HG03097 (cell line): ENCODE data around the gene ACBD6.

Experiments
- ATAC-seq: cut with Tn5 transposase; IDR thresholded peaks from one replicate; pipeline ENCODE4 v1.9.1; 2021; ENCODE audit not compliant: unreplicated experiment, low FRiP score

Gene ACBD6

DNA sequence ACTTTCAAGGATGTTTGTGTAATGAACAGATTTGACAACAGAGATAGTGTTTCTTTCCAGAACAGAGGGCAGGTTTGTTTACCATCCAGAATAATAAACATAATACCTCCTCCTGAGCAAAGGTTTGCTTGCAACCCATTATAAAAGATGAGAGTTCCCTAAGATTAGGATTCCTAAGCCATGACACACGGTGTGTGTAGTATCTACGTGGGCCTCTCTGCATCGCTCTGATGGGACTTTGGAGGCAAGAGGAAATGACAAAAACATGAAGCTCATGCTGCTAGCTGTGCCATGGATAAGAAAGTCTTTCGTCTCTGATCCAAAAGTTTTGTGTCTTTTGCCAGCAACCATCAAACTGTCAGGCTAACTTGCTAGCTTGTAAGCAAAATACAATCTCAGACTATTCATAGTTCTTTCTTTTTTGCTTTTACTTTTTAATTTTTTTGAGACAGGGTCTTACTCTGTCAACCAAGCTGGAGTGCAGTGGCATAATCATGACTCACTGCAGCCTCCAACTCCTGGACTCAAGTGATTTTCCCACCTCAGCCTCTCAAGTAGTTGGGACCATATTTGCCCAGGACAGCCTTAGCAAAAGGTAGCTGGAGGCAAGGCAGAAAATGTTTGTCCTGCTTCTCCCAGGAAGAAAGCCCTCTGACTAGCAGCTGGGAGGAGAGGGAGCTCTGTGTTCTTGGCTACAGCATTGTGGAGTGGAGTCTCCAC is 191.2 kb downstream of the ACBD6 start:
- ATAC-seq: no peak

DNA sequence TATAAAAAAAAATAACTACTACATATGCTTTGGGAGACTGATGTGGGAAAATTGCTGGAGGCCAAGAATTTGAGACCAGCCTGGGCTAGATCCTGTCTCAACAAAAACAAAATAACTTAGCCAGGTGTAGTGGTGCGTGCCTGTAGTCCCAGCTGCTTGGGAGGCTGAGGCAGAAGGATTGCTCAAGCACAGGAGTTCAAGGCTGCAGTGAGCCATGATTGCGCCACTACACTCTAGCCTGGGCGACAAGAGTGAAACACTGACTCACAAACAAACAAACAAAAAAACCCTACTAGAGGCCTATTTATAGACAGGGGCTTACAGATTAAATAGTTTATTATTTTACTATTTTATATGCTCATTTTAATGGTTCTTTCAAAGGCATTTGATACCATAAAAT is 192.3 kb downstream of the ACBD6 start:
- no peak for ATAC-seq

DNA sequence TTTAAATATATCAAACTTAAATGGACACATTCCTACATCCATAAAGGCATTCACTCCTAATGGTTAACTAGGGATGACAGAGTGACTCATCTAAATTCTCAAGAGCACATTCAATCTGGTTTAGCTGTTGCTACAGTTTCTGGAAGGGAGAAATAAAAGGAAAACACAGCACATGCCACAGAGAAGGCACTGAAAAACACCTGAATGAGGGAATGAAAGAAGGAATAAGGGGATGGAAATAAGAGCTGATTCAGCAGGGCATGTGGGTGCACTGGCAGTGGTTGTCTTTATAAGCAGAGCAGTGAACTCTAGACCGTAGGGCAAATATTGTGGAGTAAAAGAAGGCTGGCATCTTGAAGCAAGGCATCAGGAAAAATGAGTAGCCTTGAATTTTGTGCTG is 193.0 kb downstream of the ACBD6 start:
- ATAC-seq: no peak

DNA sequence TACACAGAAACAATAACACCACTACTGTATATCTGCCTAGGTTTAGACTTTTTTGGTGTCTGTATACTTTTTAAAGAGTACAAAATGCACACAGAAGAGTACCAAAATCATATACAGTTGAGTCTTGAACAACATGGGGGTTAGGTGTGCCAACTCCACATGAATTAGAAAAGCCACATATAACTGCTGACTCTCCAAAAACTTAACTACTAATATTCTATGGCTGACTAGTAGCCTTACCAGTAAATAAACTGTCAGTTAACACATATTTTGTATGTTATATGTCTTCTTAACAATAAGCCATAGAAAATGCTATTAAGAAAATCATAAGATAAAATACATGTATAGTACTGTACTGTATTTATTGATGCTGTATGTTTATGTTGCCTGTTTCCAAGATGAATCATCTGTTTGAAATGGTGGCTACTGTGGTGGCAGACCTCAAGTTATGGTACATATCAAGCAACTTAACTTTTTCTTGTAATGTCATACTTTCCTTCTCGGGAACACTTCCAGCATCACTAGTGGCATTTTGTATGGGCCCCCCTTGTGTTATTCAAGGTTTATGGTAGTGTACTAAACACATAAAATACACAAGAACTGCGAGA is 201.1 kb downstream of the ACBD6 start:
- no peak for ATAC-seq

DNA sequence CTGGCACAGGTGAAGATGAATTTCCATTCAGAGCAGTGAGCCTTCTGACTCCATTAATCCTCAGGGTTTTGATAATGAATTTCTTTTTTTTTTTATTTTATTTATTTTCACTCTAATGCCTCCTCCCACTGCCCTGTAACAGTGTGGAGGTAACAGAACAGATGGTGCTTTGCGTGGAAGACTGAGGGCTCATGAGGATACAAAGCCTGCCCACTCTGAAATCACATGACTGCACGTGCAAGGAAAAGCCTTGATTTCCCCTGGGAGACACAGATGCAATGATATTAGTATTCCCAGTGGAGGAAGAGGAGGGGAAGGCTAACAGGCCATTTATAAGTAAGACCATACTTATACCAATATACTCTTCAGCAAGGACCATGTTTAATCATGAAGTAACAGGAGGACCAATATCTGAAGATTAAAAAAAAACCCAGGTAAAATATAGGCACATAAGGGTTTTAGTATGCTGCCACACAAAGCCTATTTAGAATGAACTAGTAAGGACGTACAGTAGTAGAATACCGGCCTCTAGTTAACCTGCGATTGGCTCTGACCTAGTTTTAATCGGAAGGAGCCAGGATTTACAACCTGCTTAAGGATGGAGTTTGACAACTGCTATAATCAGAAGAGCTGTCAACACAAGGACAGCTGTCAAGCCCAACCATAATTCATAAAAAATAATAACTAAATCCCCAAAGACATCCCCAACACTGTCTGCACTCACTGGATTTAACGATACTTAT is 202.7 kb downstream of the ACBD6 start:
- ATAC-seq: no peak

DNA sequence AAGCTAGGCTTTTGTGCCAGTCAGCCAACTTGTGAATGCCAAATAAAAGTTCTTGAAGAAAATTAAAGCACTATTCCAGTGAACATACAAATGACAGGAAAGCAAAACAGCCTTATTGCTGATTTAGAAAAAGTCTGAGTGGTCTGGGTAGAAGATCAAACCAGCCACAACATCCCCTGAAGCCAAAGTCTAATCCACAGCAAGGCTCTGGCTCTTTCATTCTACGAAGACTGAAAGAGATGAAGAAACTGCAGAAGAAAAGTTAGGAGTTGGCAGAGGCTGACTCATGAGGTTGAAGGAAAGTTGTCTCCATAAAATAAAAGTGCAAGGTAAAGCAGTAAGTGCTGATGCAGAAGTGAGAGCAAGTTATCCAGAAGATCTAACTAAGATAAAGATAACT is 206.4 kb downstream of the ACBD6 start:
- ATAC-seq: no peak

DNA sequence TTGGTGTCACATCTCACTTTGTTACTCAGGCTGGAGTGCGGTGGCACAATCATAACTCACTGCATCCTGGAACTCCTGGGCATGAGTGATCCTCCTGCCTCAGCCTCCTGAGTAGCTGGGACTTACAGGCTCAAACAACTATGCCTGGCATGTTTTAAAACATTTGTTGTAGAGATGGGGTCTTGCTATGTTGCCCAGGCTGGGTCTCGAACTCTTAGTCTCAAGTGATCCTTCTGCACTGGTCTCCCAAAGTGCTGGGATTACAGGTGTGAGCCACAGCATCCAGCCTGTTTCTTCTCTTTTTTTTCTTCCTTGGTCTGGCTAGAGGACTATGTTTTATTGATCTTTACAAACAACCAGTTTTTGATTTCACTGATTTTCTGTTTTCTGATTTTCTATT is 207.7 kb downstream of the ACBD6 start:
- no peak for ATAC-seq

DNA sequence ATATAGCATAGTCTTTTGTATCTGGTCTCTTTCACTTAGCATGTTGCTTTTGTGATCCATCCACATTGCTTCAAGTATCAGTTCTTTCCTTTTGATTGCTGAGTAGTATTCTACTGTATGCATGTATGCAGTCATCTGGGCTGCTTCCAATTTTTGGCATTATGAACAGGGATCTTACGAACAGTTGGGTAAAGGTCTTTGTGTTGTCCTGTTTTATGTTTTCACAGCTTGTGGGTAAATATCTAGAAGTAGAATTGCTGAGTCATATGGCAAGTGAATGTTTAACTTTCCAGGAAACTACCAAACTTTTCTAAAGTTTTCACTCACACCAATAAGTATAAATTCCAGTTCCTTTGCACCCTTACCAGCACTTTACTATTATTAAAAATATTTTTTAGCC is 211.4 kb downstream of the ACBD6 start:
- no peak for ATAC-seq

DNA sequence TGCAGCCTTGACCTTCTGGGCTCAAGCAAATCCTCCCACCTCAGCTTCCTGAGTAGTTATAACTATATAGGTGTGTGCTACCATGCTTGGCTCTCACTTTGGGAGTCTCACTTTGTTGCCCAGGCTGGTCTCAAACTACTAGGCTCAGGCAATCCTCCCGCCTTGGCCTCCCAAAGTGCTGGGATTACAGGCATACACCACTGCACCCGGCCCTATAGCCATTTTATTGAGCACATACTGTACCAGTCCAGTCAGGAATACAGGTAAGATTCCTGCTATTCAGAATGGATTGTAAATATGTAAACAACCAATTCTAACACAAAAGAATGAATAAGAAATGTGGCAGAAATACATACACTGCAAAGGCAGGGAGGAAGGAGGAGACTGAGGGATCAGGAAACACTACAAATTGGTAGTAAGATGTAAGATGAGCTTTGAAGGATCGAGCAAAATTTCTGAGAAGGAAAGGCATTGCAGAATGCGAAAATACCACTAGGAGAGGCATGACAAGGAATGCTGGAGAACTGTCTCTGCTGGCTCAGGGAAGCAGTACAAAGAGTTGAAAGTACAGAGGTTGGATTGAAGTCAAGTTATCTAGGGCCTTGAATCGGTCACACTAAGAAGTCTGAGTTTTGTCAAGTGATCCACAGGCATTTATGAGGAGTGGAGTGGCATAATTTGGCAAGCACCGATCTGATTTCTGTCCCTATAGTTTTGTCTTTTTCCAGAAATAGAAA is 211.9 kb downstream of the ACBD6 start:
- no peak for ATAC-seq

DNA sequence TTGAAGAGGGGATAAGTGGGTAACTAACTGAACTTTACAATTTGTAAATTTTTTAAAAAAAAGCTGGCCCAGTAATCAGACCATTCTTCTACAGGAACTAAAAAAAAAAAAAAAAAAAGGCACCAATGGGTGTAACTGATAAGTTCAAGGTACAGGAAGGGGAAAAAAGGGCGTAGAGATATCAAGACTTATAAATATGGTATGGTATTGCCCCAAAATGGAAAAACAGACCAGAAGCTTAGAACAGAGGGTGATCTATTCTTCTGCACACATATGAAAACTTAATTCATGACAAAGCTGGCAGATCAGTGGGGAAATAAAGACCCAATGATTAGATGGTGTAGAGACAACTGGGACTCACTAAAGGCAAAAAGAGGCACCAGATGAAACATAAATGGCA is 213.4 kb downstream of the ACBD6 start:
- ATAC-seq: no peak

DNA sequence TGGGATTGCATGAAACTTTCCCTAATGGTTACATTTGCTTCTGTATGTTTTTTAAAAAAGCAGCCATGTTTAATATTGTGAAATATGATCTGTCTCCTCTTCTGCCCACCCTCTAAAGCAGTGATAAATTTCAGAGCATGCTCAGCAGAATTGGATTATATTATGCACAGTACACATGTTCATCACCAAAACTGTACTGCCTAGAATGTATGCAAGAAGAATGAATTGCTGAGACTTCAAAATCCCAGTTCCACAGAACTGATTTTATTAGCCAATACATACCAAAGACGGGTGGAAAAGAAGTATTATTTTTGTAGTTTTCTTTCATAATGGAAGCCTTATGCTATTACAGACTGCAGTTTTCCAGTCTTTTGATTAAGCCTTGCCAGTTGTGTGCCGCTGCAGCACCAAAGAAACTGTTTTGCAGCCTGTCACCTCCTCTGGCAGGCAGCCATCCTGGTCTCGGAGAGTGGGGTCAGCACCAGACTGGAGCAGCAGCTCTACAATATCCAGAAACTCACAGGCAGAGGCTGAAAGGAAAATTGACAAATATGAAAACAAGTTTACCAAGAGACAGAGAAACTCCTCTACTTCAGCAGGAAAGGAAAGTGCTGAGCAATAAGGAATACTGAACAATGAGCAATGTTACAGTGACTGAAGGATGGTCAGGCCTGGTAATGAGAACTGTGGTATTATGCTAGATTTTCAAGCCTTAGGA is 214.2 kb downstream of the ACBD6 start:
- ATAC-seq: no peak

DNA sequence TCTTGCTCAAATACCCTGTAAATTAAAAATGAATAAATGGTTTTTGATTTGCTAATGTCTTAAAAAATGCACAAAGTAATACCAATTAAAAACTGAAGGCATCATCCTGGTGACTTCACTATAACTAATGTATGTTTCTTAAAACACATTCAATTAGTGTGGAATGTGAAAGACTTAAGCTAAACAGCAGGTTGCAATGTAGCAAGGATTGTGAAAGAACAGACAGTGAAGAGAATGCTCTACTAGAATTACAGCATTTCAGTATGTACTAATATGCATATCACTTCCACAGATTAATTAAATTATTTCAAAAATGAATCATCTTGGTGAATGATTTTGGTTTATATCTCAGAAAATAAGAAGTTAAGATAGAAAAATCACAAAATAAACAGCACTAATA is 216.0 kb downstream of the ACBD6 start:
- ATAC-seq: no peak

DNA sequence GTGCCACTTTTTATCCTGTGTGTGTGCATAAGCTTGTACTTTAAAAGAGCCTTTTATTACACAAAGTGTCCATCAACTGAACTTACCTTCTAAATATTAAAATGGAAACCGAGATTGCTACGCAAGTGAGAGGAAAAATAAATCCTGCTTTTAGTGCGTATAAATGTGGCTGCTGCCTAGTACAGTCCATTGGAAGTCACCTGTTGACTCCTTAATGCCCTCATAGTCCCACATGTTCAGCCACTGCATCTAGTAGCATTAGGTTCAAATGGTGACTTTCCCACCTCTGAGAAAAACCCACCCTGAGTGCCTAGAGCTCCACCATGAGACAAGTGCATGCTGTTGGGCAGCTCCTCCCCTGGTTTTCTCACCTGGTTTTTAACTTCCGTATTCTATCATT is 219.3 kb downstream of the ACBD6 start:
- ATAC-seq: no peak

DNA sequence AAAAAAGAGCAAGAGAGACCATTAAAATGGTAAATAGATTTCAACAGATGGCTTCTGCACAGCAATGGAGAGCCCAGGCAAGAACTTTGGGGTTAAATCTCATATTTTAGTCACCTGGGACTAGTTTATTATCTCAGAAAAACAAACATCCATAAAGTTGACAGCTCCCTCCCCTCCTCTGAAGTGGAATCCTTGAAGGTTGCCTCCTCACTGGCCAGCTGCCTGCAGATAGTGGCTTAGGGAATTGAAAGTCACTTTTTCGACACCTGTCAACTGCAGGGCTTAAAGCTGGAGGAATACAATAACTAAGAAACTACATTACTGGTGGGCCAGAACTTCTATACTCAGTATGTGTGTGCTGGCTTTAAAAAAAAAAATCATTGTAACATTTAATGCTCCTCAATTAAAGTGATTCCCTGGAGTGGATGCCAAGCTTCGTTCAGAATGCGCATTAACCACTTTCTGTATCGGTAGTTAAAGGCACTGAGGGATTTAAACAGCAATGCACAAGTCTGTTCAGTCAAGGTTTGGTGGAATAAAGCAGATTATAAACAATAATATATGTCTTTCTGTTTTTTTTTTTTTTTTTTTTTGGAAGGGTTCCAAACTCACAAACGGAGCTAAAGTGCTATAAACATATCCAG is 219.9 kb downstream of the ACBD6 start:
- ATAC-seq: no peak

DNA sequence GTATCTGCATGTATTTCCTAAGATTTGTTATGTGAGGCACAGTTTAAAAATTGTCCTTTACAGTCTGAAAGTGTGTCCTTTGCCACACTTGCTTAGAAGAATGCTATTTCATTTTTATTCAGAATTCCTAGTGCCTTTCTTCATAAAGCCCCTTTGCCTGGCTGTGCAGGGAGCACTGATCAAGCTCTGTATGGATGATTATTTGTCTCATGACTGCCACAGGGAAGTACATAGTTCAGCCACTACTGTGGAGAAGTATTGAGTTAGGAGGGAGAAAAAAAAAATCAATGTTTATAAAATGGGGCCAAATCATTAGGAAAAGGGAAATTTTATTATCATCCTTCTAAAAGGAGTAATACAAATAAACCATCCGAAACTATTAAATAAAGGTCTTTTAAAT is 220.9 kb downstream of the ACBD6 start:
- no peak for ATAC-seq

DNA sequence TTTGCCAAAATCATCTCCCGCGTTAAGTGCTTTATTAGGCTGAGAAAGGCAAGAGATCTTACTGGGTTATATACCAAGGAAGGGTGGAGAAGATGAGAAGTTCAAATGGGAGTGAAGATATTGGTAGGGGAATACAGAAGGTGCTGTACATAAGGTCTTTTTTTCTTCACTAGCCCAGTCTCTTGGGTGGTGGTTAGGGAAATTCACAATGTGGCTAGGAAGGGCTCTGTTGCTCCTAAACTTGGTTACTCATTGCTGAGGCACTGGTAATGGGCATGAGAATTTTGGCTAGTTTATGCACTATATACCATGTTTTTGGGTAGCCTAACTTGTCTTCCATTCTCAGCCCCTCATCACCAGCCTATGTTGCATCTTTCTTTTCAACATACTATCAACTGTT is 221.8 kb downstream of the ACBD6 start:
- ATAC-seq: no peak

DNA sequence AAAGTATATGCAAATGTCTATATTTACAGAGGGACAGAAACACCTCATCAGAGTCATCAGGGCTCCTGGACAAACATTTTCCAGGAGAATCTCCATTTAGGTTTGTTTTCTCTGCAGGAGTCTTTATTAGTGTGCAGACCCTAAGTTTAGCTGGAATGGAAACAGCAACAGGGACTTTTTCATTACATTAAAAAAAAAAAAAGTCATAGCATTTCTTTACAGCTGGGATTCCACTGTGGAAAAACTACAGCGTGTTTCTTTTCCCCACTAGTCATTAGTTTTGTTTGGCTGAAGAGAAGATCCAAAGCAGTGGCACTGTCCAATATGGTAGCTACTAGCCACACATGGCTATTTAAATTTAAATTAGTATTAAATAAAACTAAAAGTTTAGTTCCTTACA is 222.7 kb downstream of the ACBD6 start:
- ATAC-seq: no peak

DNA sequence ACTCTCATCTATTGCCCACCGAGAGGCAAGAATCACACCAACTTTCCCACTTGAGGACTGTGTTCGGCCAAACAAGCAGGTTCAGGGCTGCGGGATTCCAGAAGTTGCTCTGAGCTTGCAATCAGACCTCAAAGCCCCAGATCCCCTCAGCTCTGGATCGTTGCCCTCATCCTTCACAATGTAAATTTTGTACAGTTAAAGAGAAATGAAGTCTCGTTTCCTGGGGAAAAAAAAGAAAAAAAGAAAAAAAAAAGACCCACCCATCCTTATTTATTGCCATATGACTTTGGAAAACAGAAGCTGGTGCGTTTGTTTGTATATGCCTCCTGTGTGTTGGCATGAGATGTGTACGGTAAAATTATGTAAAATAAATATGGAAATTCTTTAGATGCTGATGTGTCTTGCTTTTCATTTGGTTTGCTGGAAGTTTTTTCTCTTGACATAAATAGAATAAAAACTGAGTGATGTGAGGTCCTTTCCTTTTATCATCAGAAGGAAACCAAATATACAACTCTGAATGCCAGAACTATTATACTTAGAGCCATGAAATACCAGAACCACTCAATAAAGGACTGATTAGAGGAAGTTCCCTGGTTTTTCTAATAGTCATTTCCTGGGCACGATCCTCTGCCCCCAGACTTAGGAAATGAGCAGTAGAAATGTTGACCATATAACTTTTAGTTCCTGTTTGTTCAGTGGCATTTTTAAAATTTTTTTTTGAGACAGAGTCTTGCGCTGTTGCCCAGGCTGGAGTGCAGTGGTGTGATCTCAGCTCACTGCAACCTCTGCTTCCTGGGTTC is 223.6 kb downstream of the ACBD6 start:
- no peak for ATAC-seq

DNA sequence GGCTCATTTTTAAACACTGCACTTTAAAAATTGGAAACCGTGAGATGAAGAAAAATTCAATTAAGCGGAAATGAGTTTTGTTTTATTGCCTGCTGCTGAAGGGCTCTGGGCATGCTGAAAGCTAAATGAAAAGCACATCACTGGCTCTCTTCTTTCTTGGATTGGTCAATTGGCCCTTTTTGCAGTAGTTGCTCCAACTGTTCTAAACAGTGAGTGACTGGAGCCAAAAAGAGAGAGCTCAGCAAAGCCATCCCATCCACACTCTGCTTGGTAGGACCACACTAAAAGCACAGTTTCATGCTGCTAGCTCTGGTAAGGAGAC is 224.2 kb downstream of the ACBD6 start:
- no peak for ATAC-seq
